ENCODE data around the gene CRTAC1. TPM values are rescaled to one million over a fixed set of nuclear protein-coding genes. Genes with fewer than 3 reads are reported as not detected.

The CRTAC1 gene
- total RNA-seq, 1 experiment from 2014 or later, result 0.46 TPM

GRCh38 chr10:97828721-97829120 lies 201.7 kb downstream of the CRTAC1 start:
- Histone ChIP-seq H2BK15ac (ENCODE audit: low read depth, low read length) (no peak overlapping the region), H3K79me1 (ENCODE audit: insufficient read depth, low read depth, low read length, poor library complexity, severe bottlenecking) (no peaks in the 10 kb centered on the region), H2BK5ac (ENCODE audit: insufficient read length, low read length) (no peak overlapping the region), H3K9ac (ENCODE audit: extremely low read depth, insufficient read length, low read length) (no peak overlapping the region), H3K23ac (ENCODE audit: insufficient read length, low read depth, low read length) (no peak overlapping the region), H2BK12ac (ENCODE audit: insufficient read length, low read depth, low read length) (no peak overlapping the region), H3K27me3 (ENCODE audit: insufficient read depth, low read length) (no peaks in the 10 kb centered on the region), H3K4me2 (ENCODE audit: insufficient read depth, insufficient read length, low read length) (no peak overlapping the region), H4K5ac (ENCODE audit: insufficient read length, low read depth, low read length) (no peak overlapping the region), H2BK120ac (ENCODE audit: low read depth, low read length, poor library complexity, severe bottlenecking) (no peak overlapping the region), H3K56ac (ENCODE audit: insufficient read length, low read depth, low read length) (no peak overlapping the region), H3K14ac (ENCODE audit: insufficient read depth, low read length) (no peak overlapping the region), H3T11ph (ENCODE audit: low read length) (no peak overlapping the region), H4K8ac (replicated peaks; ENCODE audit: insufficient read length, low read depth, low read length) (no peak overlapping the region), H3K9me3 (ENCODE audit: control insufficient read depth, low read depth, low read length) (no peaks in the 10 kb centered on the region), H2BK20ac (ENCODE audit: low read depth, low read length, poor library complexity, severe bottlenecking) (no peak overlapping the region), H3K18ac (ENCODE audit: insufficient read length, low read depth, low read length) (no peak overlapping the region), H3K27ac (ENCODE audit: insufficient read length, low read depth, low read length) (no peak overlapping the region), H3K4me1 (ENCODE audit: insufficient read depth, low read length) (no peaks in the 10 kb centered on the region), H3K4ac (ENCODE audit: low read depth, low read length) (no peak overlapping the region), H3K23me2 (ENCODE audit: insufficient read length, low read depth, low read length, poor library complexity, severe bottlenecking) (peaks cover 2% of the 10 kb centered on the region), H3K79me2 (ENCODE audit: insufficient read depth, low read length) (no peaks in the 10 kb centered on the region), H4K91ac (ENCODE audit: insufficient read length, low read depth, low read length) (no peak overlapping the region), H2AK5ac (ENCODE audit: insufficient read length, low read length) (no peak overlapping the region), H2AFZ (ENCODE audit: low read length) (no peak overlapping the region), H4K20me1 (ENCODE audit: control insufficient read depth, insufficient read depth, insufficient read length) (no peaks in the 10 kb centered on the region)
- Mint-ChIP-seq H3K27me3 (ENCODE audit: low read depth) (peaks cover 4% of the 10 kb centered on the region), H3K27ac (no peak overlapping the region), H3K9me3 (no peaks in the 10 kb centered on the region), H3K4me1 (peaks cover 3 to 12% of the 10 kb centered on the region in 2 experiments; a peak in 3 of 4 replicates), H3K4me3 (no peak overlapping the region), H3K36me3 (ENCODE audit: insufficient read depth in 1 of 3, low read depth in 3 of 3) (no peaks in the 10 kb centered on the region)
- no peak for DNase-seq
- no CpG with 5 or more reads among the region's 2 CpGs for WGBS (ENCODE audit: extremely low coverage, insufficient read length, low lambda C conversion rate)
- TF ChIP-seq, protein P1, sequence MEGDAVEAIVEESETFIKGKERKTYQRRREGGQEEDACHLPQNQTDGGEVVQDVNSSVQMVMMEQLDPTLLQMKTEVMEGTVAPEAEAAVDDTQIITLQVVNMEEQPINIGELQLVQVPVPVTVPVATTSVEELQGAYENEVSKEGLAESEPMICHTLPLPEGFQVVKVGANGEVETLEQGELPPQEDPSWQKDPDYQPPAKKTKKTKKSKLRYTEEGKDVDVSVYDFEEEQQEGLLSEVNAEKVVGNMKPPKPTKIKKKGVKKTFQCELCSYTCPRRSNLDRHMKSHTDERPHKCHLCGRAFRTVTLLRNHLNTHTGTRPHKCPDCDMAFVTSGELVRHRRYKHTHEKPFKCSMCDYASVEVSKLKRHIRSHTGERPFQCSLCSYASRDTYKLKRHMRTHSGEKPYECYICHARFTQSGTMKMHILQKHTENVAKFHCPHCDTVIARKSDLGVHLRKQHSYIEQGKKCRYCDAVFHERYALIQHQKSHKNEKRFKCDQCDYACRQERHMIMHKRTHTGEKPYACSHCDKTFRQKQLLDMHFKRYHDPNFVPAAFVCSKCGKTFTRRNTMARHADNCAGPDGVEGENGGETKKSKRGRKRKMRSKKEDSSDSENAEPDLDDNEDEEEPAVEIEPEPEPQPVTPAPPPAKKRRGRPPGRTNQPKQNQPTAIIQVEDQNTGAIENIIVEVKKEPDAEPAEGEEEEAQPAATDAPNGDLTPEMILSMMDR (conservative IDR thresholded peaks at IDR 0.05), result no peak

Data from H9 (cell line).